COLO829 (cell line): Measurements from ENCODE around the gene ATF3.
"Not testable (repeated sequence)": the region's sequence is repeated elsewhere in the genome, so short reads cannot be mapped to it uniquely, and the experiment has no call there.

Experiments used
- DNase-seq: peaks from one replicate; pipeline ENCODE4 v3.0.0; 2012; ENCODE audit warnings: low spot score

ATF3 gene

DNA sequence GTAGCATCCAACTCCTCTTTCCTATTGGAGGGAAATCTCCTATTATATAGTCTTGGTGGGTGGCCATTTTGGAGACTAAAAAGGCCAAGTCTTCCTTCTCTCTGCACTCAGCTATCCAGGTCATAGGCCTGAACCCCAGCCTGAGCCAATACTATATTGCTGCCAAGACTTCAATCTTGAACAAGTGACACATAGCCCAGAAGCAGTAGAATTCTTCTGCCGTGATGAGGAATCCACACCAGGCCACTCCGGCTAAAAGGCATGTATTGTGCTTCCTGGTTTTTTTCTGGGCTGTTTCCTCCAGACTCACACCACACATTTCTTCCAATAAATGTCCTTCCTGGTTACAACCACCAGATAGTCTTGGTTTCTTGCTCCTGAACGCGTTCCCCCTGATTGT, 43.0 kb downstream of the ATF3 start:
- no peak for DNase-seq

DNA sequence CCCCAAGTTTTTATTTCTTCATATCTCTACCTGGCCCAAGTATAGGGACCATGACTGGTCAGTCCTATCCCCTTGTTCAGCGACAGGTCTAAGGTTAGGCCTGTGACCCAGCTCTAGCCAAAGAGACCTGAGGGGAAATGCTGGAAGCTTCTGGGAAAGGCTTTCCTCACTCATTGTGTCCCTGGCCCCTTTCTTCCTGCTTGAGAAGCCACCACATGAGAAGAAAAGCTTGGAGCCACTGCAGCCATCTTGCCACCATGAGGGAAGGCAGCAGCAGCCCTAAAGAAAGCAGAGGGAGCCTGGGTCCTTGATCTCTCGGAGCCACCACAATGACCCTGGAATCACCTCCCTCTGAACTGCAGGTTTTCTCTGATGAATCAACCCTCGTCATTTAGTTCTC, 43.4 kb downstream of the ATF3 start:
- no peak for DNase-seq

DNA sequence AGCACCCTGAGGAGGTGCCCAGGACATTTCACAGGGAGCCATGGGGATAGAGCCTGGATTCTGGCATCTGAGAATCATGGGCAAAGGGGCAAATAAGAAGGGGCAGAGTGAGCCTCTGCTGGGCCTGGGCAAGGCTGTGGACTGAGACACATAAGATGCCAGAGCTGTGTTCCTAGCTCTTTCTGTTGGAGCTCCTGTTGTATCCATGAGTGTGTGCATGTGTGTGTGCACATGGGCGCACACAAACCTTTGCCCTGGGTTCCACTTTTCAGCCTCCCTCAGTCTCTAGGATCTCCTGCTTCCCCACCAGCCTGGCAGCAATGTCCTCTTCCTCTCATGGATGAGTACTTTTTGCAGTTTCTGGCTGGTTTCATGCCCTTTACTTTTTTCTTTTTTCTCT, 44.0 kb downstream of the ATF3 start:
- DNase-seq, result no peak

DNA sequence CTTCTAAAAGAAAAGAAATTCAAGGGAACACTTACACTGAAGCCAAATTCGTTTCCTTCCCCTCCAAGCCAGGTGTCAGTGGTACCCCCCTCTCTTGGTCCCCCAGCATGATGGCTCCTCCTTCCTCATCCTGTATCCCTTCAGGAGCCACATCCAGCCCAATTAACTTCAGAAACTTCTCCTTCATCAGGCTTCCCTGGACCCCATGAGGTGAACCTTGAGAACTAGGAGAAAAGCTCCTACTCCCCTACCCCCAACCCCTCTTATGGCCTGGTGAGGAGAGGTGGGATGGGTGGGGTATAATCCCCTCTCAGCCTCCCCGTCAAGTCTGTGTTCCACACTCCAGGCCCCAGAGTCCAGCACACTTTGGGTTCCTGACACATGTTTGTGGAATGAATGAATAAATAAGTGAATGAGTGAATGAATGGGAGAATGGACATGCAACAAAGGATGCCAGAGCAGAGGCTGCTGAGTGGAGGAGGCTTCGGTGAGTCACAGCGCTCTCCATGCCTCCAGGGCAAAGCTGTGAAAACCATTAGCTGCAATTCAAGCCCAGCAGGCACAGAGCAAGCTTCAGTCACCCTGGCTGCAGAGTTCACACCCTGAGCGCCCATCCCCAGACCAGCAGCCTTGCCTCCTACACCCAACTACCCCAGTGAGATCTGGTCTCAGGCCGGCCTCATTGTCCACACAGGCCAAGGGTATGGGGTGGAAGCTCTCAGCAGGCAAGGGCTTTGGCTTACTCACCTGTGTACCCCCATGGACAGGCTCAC, 47.3 kb downstream of the ATF3 start:
- DNase-seq, result peak; percentile 83

DNA sequence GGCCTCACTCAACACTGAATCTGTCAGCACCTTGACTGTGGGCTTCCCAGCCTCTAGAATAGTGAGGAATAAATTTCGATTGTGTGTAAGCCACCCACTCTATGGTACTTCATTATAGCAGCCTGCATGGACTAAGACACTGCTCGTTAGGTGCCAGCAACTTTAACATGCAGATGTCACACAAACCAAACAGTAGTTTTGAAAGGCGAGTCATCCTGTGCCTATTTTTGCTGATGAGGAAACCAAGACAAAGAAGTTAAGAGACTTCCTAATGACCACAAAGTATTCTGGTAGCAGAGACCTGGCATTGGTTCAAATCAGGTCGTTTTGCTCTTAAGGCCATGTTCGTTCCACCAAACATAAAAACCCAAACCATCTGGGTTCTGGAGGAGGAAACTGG, 48.2 kb downstream of the ATF3 start:
- DNase-seq, result no peak

DNA sequence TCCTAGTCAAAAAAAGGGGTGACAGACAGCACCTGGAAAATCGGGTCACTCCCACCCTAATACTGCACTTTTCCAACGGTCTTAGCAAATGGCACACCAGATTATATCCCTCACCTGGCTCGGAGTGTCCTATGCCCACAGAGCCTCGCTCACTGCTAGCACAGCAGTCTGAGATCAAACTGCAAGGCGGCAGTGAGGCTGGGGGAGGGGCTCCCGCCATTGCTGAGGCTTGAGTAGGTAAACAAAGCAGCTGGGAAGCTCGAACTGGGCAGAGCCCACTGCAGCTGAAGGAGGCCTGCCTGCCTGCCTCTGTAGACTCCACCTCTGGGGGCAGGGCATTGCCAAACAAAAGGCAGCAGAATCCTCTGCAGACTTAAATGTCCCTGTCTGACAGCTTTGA, 49.7 kb downstream of the ATF3 start:
- DNase-seq, result not testable (repeated sequence)

DNA sequence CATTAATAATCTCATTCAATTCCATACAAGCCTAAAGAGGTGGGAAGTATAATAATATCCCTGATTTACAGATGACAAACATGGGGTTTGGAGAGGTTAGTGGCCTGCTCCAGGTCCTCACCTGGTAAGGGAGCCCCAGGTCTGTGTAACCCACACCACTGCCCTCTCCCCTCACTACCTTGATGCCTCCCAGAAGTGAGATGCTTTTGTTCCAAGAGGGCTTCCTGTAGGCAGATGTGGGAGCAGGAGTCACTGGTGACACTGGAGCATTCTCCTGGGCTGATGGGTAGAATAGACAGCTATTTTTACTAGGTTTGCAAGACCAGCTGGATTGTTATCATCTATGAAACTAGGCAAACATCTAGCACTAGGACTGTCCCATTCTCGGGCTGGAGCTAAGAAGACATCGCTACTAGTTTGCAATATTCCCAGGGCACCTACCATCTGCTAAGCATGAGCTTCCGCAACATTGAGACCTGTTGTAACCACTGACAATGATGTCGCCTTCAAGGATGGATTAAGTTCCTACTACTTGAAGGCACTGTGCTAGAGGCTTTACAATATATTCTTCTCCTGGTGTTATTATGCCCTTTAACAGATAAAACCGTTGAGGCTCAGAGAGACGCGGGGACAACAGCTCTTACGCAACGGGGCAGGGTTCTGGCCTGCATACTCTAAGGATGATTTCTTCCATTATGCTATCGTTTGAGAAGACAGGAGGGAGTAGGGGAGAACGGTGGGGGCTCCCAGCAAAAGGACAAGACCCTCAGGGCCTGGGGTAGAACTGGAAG, 56.0 kb downstream of the ATF3 start:
- no peak for DNase-seq

DNA sequence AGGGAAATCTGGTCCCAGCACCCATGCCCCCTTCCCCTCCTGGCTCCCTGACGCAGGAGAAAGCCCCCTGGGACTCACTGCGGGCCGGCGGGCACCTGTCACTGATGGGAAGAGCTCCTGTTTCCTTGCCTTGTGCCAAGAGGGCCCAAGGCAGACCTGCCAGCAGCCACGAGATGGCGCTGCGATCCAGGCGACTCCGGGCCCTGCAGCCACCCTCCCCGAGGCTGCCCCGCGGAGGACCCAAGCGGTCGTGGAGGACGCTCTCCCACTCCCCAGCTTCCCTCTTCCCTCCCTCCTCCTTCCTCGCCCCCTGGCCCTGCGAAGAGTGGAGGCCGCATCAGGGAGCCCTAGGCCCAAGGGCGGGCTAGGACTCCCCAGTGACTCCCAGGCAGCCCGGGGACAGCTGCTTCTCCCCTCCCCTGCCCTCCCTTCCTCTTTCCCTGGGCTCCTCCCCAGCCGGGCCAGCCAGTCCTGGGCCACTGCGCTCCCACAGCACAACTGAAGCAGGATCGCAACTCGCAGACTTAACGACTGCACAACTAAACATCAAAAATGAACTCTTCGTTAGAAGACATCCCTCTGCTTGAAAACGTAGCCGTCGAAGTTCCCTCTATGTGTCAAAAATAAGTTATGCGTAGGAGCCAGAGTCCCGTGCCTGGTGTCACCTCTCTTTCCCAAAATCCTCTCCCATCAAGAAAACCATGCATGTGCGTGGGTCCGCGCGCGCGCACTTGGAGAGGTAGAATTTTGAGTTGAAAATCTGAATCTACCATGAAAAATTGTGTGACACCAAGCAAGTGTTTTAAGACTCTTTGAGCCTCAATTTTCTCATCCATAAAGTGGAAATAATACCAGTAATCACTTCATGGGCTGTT, 56.9 kb downstream of the ATF3 start:
- peak; percentile 73 for DNase-seq

DNA sequence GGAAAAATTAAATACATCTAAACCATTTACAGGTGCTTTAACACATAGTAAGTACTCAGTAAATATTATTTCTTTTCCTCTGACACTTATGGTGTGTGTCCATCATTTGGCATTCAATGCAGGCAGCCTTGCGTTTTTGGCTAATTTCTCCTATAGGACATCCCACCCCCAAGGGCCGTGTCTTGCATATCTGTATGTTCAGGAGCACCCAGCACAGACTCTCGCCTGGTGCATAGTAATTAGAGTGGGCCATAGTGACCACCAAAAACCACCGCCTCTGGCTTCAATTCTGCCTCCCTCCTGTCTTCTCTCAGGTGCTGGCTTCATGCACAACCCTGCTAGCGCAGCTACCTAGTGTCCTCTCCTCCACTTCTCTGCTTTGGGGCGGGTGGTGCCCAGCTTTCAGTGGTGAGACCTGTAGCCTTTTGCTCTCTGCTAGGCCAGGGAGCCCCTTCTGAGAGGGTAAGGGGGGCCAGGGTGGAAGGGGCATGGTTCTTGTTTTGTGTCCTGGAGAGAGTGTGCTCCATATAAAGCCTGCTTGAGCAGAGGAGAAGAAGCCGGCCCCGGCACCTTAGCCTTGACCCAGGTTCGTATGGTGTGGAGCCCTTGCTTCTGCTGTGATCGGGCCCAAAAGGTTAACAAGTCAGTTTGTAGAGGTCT, 57.7 kb downstream of the ATF3 start:
- DNase-seq, result no peak

DNA sequence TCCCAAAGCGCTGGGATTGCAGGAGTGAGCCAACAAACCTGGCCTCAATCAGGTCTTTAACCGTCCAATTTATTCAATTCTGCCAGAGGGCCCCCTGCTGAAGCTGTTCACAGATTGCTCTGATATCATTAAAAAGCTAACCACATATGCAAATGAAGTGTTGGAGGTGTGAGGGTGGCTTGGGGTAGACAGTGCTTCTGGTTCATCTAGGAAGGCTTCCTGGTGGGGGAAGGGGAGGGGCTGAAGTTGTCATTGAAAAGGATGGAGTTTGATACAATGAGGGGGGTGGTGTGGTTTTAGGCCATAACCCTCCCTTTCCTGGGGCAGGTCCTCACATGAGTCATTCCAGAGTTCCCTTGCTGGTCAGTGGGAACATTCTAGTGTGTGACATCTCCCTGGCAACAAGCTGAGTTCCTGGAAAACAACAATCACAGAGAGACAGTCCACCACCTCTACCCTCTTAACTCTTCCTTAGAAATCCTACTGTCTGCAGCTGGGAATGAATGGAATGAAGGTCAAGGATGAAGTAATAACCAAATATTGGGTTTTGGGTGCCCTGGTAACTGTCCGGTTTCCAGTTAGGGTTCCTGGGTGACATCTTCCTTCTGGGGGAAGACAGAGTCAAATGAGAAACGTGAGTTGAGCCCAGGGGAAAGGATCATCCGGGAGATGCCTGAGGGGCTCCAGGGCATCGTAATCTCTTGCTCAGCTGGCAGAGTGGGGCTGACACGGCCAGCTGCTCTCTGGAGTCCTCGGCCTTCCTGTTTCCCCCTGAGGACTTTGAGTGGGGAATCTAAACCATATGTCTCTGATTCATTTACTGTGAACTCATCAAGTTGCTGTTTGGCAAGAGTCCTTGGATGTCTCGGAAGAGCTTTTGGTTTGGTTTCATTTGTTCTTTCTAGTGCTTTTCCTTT, 58.9 kb downstream of the ATF3 start:
- DNase-seq, result peak; percentile 89

DNA sequence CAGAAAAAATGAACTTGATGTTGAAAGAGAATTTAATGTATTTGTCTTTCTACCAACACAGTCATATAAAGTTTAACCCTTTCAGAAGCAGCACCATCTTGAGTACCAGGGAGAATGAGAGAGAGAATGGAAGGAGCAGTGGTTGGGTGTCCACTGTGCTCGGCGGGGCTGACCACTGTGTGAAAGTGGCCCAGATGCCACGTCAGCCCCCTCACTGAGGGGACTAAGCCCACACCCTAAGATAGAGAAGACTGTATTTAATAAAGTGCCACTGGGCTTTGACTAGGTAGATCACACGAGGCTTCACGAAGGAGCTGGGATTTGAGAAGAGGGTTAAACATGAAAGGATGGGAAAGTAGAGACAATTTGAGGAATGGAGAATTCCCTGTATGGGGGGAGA, 59.9 kb downstream of the ATF3 start:
- no peak for DNase-seq

DNA sequence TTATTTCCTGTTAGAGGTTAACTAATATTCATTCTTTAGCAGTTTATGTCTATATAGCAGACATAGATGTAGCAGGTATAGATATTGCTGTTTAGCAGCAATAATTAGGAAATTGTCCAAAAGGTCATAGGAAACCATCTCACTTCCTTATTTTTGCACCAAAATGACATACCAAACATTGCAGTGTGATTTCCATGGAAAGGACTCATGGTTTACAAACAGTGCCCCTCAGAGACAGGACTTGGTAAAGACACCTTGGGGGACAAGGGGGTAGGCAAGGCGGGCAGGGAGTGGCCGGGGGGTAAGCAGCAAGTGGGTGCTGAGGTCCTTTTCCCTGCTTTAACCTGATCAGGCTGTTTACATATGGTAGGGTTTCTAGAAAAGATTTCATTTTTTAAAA, 60.5 kb downstream of the ATF3 start:
- DNase-seq, result peak; percentile 48

DNA sequence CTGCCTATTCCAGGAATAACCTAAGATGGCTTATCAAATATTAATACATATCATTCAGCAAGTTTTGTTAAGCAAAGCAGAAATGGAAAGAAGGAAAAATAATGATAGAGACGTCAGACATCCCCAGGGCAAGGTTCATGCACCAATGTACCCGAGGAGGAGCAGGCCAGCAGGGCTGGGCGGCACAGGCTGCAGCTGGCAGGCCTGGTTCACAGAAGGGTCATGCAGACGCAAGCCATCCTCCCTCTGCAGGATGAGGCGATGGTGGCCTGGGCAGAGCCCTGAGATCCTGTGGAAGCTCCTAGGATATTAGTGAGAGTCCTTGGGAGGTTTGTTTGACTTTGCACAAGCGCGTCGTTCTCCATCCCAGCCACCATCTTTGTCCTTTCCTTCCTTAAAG, 61.0 kb downstream of the ATF3 start:
- no peak for DNase-seq

DNA sequence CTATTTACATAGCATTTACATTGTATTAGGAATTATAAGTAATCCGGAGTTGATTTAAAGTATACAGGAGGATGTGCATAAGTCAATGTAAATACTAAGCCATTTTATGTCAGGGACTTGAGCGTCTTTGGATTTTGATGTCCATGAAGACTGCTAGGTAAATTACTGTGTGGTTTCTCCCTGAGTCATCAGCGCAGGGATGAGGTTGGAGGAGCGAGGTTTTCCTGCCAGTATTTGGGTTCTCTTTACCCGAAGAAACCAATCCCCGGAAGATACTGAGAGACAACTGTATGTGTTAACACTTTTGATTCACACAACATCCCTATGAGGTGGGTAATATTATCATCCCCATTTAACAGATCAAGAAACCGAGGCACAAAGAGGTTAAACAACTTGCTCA, 61.7 kb downstream of the ATF3 start:
- DNase-seq, result no peak
